T-helper 1 cell (primary cell): ENCODE data around the gene CRYBG2.

Experiments used
- DNase-seq, 5 donors: peaks; one replicate each; pipeline ENCODE4 v3.0.0-alpha.2; 2012 to 2020

The CRYBG2 gene

DNA sequence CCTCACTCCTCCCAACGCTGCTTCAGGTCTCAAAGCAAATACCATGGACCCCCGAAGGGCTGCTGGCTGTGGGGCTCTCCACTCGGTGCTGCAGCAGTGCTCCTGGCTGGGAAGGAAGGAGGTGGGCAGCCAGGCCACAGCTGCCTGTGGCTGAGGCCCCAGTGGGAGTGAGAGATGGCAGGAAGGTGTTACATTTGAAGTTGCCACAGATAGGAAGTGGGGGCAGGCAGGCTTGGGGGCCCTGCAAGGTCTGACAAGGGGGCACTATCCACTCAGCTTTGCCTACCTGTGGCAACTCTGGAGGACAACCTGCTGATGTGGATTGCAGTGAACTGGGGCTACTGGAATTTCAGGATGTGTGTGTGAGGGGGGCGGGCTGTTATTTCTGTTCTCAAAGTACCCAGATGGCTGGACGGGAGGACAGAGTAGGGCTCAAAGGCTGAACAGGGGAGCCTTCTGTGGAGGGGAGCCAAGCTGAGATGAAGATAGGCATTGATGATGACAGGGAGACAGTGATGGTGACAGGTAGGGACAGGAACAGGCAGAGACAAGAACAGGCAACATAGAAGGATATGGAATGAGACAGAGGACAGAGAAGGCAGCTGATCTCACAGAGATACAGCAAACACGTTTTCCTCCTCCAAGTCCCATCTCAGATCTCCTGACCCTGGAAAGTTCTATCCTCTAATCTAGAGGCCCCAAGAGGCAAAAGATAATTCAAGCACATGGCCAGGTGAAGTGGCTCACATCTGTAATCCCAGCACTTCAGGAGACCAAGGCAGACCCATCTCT, 16.9 kb upstream of the CRYBG2 start:
- no peak for DNase-seq

DNA sequence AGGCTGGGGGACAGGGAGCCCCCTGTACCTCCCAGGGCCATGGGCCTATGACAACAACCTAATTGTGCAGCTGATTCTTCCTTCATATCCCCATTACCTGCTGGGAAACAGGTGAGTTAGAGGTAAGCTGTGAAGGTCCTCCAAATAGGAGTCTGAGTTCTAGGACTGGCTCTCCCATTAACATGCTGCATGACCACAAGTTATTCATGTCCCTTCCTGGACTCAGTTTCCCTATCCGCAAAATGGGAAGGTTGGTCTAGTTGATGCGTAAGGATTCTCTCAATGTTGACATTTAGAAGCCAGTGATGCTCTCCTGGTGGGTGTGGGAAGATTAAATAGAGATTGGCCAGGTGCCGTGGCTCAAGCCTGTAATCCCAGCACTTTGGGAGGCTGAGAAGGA, 14.6 kb upstream of the CRYBG2 start:
- DNase-seq: no peak

DNA sequence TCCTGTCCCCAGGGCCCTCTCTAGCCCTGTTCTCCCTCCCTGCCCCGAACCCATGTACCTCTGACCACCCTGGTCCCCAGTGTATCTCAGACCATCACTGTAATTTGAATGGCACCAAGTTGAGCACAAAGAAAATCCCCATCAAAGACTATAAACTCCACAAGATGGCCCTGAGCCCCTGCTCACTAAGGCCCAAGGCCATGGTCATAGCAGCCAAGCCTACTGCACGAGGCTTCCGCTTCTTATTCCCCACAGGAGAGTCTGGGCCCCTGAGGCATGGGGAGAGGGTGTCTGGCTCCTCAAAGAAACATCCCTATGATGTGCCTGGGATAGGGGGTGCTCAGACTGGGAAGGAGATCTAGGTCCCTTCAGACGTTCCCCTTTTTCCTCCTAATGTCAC, 14.1 kb upstream of the CRYBG2 start:
- no peak for DNase-seq

DNA sequence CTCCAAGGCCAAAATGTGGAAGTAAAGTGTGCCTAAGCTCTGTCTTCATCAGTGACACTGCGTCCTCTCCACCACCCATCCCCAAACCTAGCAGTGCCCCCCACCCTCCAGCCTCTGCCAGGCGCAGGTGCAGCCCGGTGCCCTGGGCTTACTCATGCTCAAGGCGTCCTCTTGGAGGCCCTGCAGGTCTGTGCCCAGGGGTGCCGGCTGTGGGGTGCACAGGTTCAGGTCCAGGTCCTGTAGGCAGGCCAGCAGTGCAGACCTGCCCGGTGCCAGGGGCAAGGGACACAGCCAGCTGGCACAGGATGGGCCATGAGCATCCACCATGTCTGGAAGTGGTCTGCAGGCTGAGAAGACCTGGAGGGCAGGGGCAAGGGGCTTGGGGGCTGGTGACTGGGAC, 13.5 kb upstream of the CRYBG2 start:
- DNase-seq: no peak

DNA sequence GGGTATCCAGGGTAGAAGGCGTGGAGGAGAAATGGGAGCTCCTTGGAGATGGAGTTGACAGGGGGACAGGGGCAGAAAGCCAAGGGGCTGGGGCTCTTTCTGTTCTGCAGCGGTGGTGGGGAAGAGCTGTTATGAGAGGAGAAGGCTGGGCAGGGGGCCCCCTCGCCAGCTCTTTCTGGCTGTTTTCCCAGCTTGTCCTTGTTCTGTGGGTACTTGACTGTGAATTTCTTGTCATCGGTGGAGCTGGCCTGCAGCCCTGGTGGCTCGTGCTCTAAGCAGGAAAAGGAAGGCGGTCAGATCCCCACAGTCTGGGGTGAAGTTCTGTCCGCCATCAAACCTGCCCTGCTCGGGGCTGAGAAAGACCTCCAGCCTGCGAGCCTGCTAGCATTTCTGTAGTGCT, 11.0 kb upstream of the CRYBG2 start:
- no peak for DNase-seq

DNA sequence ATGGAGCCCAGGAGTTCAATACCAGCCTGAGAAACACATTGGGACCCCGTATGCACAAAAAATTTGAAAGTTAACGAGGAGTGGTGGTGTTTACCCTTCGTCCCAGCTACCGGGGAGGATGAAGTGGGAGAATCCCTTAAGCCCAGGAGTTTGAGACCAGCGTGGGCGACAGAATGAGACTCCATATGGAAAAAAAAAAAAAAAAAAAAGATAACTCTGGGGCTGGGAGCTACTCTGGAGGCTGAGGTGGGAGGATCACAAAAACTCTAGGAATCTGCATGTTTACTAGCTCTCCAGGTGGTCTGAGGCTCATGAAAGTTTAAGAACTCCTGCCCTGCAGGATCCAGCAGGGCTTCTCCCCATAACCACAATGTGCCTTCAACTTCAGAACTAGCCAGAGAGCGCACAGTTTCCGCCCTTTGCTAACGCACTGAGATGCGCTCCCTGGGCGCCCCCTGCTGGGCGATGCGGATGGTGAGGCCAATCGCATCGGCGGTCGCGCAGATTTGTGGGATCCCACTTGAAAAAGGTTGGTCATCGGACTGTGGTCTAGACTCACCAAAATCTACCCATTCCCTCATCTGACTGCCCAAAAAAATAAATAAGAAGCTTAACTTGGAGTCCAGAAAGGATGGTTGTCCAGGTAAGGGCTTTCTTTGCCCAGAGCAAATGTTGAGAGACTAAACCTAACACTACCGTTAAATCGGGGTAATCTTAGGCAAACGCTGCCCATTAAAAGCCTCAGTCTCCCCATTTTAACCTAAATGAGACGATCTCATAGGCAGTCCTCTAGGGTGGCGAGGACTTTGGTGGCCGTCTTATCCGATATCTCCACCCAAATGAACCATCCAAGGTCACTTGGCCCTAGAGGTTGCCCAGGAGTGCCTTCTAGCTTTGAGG, 9.9 kb upstream of the CRYBG2 start:
- peak; percentile 61 to 82 (median 76) for DNase-seq

DNA sequence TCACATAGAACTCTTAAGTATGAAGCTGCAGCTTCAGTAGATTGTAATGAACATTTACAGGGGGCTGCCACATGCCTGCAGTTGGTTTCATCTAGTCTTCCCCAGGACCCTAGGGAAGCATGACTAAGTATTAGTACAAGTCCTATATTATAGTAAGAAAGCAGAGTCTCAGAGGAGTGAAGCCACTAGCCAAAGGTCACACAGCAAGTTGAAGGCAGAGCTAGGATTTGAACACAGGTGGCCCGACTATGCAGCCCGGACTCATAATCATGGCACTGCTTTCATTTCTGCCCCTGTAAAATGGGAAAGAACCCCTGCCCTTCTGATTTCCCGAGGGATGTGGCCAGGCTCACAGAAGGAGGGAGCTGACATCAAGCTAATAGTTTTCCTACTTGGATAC, 8.4 kb upstream of the CRYBG2 start:
- no peak for DNase-seq

DNA sequence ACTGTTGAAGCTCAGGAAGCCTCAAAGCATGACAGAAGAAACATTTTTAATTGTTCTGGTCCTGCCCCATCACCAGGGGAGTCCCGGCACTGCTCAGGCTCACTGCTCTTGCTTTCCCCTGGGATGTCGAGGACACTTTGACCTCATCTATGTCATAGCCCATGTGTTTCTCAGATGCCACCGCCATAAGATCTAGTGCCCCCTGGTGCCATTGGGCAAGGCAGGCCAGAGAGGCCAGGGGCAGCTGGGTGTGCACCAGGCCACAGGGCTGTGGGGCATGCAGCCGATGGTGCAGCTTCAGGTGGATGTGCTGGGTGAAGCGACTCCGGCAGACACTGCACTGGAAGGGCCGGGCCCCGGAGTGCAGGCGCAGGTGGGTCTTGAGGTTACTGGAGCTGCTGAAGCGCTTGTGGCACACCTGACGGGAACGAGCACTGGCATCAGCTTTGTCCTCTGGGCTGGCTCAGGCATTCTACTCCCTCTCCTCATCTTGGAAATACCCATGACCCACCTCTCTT, 7.7 kb upstream of the CRYBG2 start:
- no peak for DNase-seq

DNA sequence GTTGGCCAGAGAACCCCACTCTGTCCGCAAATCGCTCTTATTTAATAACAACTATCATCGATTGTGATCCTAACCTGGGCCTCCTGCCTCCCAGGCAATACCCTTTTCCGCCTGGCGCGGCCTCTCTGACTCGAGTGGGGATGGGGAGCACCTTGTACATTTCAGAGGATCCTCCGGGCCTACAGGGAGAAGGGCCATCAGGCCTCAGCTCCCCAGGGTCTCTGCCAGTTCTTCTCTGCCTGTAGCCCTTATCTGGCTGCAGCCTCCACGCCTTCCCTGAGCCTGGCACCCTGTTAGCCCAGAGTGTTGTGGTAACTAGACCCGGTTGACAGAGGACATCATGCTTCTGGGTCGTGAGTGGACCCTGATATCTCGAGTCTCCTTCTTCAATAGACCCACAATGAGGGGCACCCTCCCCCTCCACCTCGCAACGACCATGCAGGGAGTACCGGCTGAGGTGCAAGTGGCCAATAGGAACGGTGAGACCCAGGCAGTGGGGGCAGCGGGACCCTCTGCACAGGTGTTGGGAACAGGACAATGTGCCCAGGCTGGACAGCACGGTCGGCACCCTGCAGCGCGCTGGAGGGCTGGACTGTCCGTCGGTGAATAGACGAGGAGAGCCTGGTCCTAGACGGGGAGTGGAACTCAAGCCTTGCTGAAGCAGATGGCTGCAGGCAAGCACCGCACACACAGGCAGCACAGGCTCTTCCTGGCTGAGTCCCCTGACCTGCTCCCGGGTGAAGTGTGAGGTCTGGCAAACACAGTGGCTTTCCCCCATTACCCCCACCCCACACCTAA, 7.1 kb upstream of the CRYBG2 start:
- no peak for DNase-seq

GRCh38 chr1:26359981-26360806, 6.3 kb upstream of the CRYBG2 start:
- peak; percentile 34 to 61 (median 58) for DNase-seq

DNA sequence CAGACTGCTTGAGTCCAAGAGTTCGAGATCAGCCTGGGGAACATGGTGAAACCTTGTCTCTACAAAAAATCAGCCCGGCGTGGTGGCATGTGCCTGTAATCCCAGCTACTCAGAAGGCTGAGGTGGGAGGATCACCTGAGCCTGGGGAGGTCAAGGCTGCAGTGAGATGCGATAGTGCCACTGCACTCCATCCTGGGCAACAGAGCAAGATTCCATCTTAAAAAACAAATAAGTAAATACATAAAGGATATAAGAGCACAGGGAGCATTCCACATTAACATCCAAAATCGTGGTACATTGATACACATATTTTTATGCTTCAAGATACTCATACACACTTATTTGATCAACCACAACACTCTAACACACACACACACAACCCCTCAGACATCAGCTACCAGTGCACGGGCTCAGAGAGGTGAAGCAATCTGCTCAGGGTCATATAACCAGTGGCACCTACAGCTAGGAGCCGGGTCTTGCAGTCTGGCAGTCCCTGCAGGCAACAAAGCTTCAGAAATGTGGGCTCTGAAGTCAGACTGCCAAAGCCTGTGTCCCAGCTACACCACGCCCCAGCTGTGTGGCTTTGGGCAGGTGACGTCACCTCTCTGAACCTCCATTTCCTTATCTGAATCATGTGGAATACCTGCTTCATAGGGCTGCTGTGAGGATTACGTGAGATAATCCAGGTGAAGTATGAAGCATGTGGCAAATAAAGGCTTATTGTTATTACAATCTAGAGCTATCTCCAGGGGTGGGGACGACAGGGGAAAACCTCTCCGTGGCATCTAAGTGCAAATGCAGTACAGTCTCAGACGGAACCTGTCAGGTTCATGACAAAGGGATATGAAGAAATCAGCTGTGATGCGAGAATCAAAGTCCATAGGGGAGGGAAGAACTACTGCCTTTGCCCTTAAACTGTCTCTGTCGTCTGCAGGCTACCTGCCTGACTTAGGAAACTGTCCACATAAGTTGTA, 4.8 kb upstream of the CRYBG2 start:
- peak; percentile 51 to 78 (median 73) for DNase-seq

DNA sequence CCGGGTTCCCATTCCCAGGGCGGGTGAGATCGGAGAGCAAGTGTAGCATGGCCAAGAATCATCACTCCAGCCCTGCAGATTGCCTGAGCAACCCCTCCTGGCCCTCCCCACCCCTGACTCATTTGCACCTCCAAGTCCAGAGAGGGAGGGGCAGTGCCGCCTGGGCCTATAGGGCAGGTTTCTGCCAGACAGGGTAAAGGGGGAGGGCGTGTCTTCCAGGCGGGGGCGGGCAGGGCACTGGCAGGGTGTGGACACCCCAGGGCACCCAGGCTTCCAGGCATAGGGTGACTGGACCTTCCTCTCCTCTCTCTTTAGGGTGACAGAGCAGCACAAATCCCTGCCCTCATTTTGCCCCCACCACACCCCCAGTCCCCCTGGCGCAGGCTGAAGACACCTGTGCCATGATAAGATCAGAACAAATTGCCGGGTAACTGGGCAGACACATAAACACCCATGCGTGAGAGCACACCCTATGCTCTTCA, 3.2 kb upstream of the CRYBG2 start:
- DNase-seq: no peak

DNA sequence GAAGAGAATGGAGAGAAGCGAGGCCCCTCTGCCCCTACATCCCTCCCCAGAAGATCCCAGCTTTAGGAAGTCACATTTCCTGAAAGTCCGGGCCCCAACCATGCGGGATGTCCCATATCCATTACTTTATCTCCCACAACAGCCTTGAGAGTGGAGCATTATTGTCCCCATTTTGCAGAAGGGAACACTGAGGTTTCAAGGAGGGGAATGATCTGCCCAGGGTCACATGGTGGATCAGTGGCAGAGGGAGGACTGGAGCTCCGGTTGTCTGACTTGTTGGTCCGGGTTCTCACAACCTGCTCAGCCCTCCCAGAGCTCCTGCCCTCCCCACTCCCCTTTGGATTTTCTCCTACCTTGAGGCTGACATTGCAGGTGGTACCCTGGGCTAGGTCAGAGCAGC, 2.2 kb upstream of the CRYBG2 start:
- DNase-seq: no peak

DNA sequence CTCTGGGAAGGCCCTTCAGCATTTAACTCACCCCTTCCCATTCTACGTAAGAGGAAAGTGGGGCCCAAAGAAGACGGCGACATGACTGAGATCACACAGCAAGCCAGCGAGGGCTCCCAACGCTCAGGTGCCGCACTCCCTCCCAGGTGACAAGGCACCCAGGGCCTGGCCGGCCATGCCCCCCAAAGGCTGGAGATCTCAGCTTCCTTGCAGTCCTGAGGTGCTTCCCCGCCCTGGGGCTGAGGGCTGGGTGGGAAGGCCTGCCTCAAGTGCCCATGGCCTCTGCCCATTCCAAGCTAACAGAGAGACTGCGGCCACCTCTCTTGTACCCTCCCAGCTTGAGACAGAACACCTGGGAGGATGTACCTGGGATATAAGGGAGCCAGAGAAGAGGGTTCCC, 1.0 kb upstream of the CRYBG2 start:
- DNase-seq: no peak

DNA sequence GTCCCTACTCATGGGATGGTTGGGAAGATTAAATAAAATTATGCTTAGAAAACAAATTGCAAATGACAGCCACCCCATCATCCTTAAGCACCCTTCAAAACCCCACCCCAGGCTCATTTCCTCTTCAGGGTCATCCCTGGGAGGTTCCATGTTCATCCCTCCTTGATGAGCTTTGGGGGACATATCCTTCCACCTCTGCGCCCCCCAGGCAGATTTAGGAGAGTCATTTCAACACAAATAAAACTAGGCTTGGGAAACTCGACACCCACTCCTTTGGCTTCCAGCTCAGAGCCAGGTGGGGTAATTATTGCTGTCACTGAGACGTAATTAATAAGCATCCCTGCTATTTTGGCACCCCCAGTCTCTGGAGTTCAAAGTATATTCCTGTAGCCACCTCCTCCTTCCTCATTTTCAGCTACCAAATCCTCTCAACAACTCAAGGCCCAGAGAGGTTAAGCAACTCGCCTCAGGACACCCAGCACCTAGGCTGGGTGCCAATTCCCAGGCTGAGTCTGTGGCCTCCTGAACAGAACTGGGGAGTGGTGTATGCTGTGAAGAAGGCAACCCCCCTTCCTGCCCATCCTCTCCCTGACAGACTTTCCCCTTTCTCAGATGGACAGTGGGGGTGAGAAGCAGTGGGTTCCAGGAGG, 595 bp downstream of the CRYBG2 start:
- DNase-seq: no peak

- no peak for DNase-seq
Observed at GRCh38 chr1:26352338-26352679, 1.6 kb downstream of the CRYBG2 start.

GRCh38 chr1:26351590-26352337, 2.2 kb downstream of the CRYBG2 start:
- no peak for DNase-seq

DNA sequence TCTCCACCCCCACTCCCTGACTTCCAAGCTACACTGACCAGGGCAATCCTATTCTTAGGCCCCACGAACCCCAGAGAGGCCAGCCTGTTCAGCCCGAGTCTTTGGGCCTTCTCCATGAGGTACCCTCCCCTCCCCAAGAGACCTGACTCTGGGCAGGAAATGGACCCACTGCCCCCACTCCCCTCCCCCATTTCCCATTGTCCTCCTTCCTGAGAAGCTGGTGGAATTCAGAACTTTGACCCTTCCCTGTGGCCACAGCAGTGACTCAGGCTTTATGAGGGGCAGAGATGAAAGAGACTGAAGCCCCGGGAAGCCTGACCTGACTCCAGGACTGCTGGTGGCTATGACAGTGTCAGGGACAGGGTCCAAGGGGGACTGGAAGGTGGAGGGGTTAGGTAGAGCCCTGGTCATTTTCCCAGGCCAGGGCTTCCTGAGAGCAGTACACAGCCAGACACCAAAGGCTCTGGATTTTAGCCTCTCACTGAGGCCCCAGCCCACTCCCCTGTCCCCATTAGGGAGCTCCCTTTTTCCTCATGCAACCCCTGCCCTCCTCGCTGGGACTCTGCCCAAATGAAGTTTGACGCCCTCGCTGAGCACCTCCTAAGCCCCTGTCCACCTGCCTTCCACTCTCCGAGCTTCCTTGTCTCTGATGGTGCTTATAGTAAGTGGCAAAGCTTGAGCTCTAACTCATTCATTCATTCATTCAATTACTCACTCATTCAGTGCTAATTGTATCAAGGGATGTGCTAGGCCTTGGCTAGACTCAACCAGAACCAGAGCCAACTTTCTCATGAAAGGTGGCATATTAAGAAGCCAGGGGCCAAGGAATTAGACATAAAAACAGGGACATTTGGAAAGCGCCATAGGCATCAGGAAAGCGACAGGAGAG, 3.0 kb downstream of the CRYBG2 start:
- no peak for DNase-seq
